ENCODE measurements around the gene POC1B.

Gene POC1B

GRCh38 chr12:89556976-89557375 lies 31.1 kb upstream of the POC1B start:
- Histone ChIP-seq H2AFZ (ENCODE audit: low read length, unreplicated experiment) (no peak overlapping the region), H3K36me3 (ENCODE audit: insufficient read depth, low read length) (no peaks in the 10 kb centered on the region), H3K27me3 (ENCODE audit: insufficient read depth, low read length) (no peaks in the 10 kb centered on the region), H3K4me1 (ENCODE audit: control insufficient read depth, insufficient read depth, low read length, unreplicated experiment) (no peaks in the 10 kb centered on the region), H3K4me3 (ENCODE audit: low read depth, low read length) (no peak overlapping the region), H3K27ac (ENCODE audit: low read depth, low read length) (no peak overlapping the region), H3K79me2 (ENCODE audit: control insufficient read depth, insufficient read depth, low read length, unreplicated experiment) (no peaks in the 10 kb centered on the region)

- H3K4me3 ChIP-seq (ENCODE audit: low read depth, low read length) = no peak overlapping the region
- H3K27ac ChIP-seq (ENCODE audit: low read depth, low read length) = no peak overlapping the region
- H3K27me3 ChIP-seq (ENCODE audit: insufficient read depth, low read length) = no peaks in the 10 kb centered on the region
- H3K79me2 ChIP-seq (ENCODE audit: control insufficient read depth, insufficient read depth, low read length, unreplicated experiment) = no peaks in the 10 kb centered on the region
- no peaks in the 10 kb centered on the region for H3K36me3 ChIP-seq (ENCODE audit: insufficient read depth, low read length)
- no peaks in the 10 kb centered on the region for H3K4me1 ChIP-seq (ENCODE audit: control insufficient read depth, insufficient read depth, low read length, unreplicated experiment)
- no peak overlapping the region for H2AFZ ChIP-seq (ENCODE audit: low read length, unreplicated experiment)
These were observed 26.5 kb upstream of the POC1B start for GRCh38 chr12:89552376-89552775.

GRCh38 chr12:89551747-89552146 lies 25.9 kb upstream of the POC1B start:
- Histone ChIP-seq H3K4me1 (ENCODE audit: control insufficient read depth, insufficient read depth, low read length, unreplicated experiment) (no peaks in the 10 kb centered on the region), H3K27ac (ENCODE audit: low read depth, low read length) (no peak overlapping the region), H3K27me3 (ENCODE audit: insufficient read depth, low read length) (no peaks in the 10 kb centered on the region), H3K79me2 (ENCODE audit: control insufficient read depth, insufficient read depth, low read length, unreplicated experiment) (no peaks in the 10 kb centered on the region), H2AFZ (ENCODE audit: low read length, unreplicated experiment) (no peak overlapping the region), H3K36me3 (ENCODE audit: insufficient read depth, low read length) (no peaks in the 10 kb centered on the region), H3K4me3 (ENCODE audit: low read depth, low read length) (no peak overlapping the region)

- Histone ChIP-seq H3K36me3 (ENCODE audit: insufficient read depth, low read length) (no peaks in the 10 kb centered on the region), H3K27me3 (ENCODE audit: insufficient read depth, low read length) (no peaks in the 10 kb centered on the region), H3K4me3 (ENCODE audit: low read depth, low read length) (no peak overlapping the region), H3K27ac (ENCODE audit: low read depth, low read length) (no peak overlapping the region), H3K79me2 (ENCODE audit: control insufficient read depth, insufficient read depth, low read length, unreplicated experiment) (no peaks in the 10 kb centered on the region), H3K4me1 (ENCODE audit: control insufficient read depth, insufficient read depth, low read length, unreplicated experiment) (no peaks in the 10 kb centered on the region), H2AFZ (ENCODE audit: low read length, unreplicated experiment) (no peak overlapping the region)
These were observed 21.3 kb upstream of the POC1B start for GRCh38 chr12:89547101-89547500.

- Histone ChIP-seq H3K27ac (ENCODE audit: low read depth, low read length) (no peak overlapping the region), H3K4me3 (ENCODE audit: low read depth, low read length) (no peak overlapping the region), H3K79me2 (ENCODE audit: control insufficient read depth, insufficient read depth, low read length, unreplicated experiment) (no peaks in the 10 kb centered on the region), H3K4me1 (ENCODE audit: control insufficient read depth, insufficient read depth, low read length, unreplicated experiment) (no peaks in the 10 kb centered on the region), H2AFZ (ENCODE audit: low read length, unreplicated experiment) (no peak overlapping the region), H3K36me3 (ENCODE audit: insufficient read depth, low read length) (no peaks in the 10 kb centered on the region), H3K27me3 (ENCODE audit: insufficient read depth, low read length) (no peaks in the 10 kb centered on the region)
These were observed 20.3 kb upstream of the POC1B start for GRCh38 chr12:89546151-89546550.

- Histone ChIP-seq H3K4me3 (ENCODE audit: low read depth, low read length) (no peak overlapping the region), H3K79me2 (ENCODE audit: control insufficient read depth, insufficient read depth, low read length, unreplicated experiment) (no peaks in the 10 kb centered on the region), H3K27me3 (ENCODE audit: insufficient read depth, low read length) (no peaks in the 10 kb centered on the region), H3K36me3 (ENCODE audit: insufficient read depth, low read length) (no peaks in the 10 kb centered on the region), H3K27ac (ENCODE audit: low read depth, low read length) (no peak overlapping the region), H2AFZ (ENCODE audit: low read length, unreplicated experiment) (no peak overlapping the region), H3K4me1 (ENCODE audit: control insufficient read depth, insufficient read depth, low read length, unreplicated experiment) (no peaks in the 10 kb centered on the region)
These were observed 18.9 kb upstream of the POC1B start for GRCh38 chr12:89544681-89545184.

- Histone ChIP-seq H3K27ac (ENCODE audit: low read depth, low read length) (no peak overlapping the region), H2AFZ (ENCODE audit: low read length, unreplicated experiment) (no peak overlapping the region), H3K4me1 (ENCODE audit: control insufficient read depth, insufficient read depth, low read length, unreplicated experiment) (no peaks in the 10 kb centered on the region), H3K4me3 (ENCODE audit: low read depth, low read length) (no peak overlapping the region), H3K27me3 (ENCODE audit: insufficient read depth, low read length) (no peaks in the 10 kb centered on the region), H3K79me2 (ENCODE audit: control insufficient read depth, insufficient read depth, low read length, unreplicated experiment) (no peaks in the 10 kb centered on the region), H3K36me3 (ENCODE audit: insufficient read depth, low read length) (no peaks in the 10 kb centered on the region)
These were observed 18.2 kb upstream of the POC1B start for GRCh38 chr12:89544022-89544421.

GRCh38 chr12:89542912-89543592 lies 17.2 kb upstream of the POC1B start:
- Histone ChIP-seq H3K4me1 (ENCODE audit: control insufficient read depth, insufficient read depth, low read length, unreplicated experiment) (no peaks in the 10 kb centered on the region), H3K36me3 (ENCODE audit: insufficient read depth, low read length) (no peaks in the 10 kb centered on the region), H3K27ac (ENCODE audit: low read depth, low read length) (no peak overlapping the region), H3K4me3 (ENCODE audit: low read depth, low read length) (no peak overlapping the region), H3K79me2 (ENCODE audit: control insufficient read depth, insufficient read depth, low read length, unreplicated experiment) (no peaks in the 10 kb centered on the region), H3K27me3 (ENCODE audit: insufficient read depth, low read length) (no peaks in the 10 kb centered on the region), H2AFZ (ENCODE audit: low read length, unreplicated experiment) (no peak overlapping the region)

- Histone ChIP-seq H3K4me3 (ENCODE audit: low read depth, low read length) (no peak overlapping the region), H3K36me3 (ENCODE audit: insufficient read depth, low read length) (no peaks in the 10 kb centered on the region)
These were observed 16.4 kb upstream of the POC1B start for GRCh38 chr12:89542236-89542635.

GRCh38 chr12:89540586-89540985 lies 14.7 kb upstream of the POC1B start:
- H3K4me3 ChIP-seq (ENCODE audit: low read depth, low read length) = no peak overlapping the region
- H3K27ac ChIP-seq (ENCODE audit: low read depth, low read length) = no peak overlapping the region
- no peaks in the 10 kb centered on the region for H3K79me2 ChIP-seq (ENCODE audit: control insufficient read depth, insufficient read depth, low read length, unreplicated experiment)
- no peak overlapping the region for H2AFZ ChIP-seq (ENCODE audit: low read length, unreplicated experiment)
- no peaks in the 10 kb centered on the region for H3K4me1 ChIP-seq (ENCODE audit: control insufficient read depth, insufficient read depth, low read length, unreplicated experiment)
- H3K27me3 ChIP-seq (ENCODE audit: insufficient read depth, low read length) = no peaks in the 10 kb centered on the region
- no peaks in the 10 kb centered on the region for H3K36me3 ChIP-seq (ENCODE audit: insufficient read depth, low read length)

More at GRCh38 chr12:89542236-89542635, 16.4 kb upstream of the POC1B start:
- Histone ChIP-seq H3K27ac (ENCODE audit: low read depth, low read length) (no peak overlapping the region), H3K27me3 (ENCODE audit: insufficient read depth, low read length) (no peaks in the 10 kb centered on the region), H3K79me2 (ENCODE audit: control insufficient read depth, insufficient read depth, low read length, unreplicated experiment) (no peaks in the 10 kb centered on the region), H3K4me1 (ENCODE audit: control insufficient read depth, insufficient read depth, low read length, unreplicated experiment) (no peaks in the 10 kb centered on the region), H2AFZ (ENCODE audit: low read length, unreplicated experiment) (no peak overlapping the region)

- no peaks in the 10 kb centered on the region for H3K4me1 ChIP-seq (ENCODE audit: control insufficient read depth, insufficient read depth, low read length, unreplicated experiment)
- no peak overlapping the region for H3K4me3 ChIP-seq (ENCODE audit: low read depth, low read length)
- H3K27me3 ChIP-seq (ENCODE audit: insufficient read depth, low read length) = no peaks in the 10 kb centered on the region
- no peaks in the 10 kb centered on the region for H3K79me2 ChIP-seq (ENCODE audit: control insufficient read depth, insufficient read depth, low read length, unreplicated experiment)
- no peak overlapping the region for H3K27ac ChIP-seq (ENCODE audit: low read depth, low read length)
- no peaks in the 10 kb centered on the region for H3K36me3 ChIP-seq (ENCODE audit: insufficient read depth, low read length)
- H2AFZ ChIP-seq (ENCODE audit: low read length, unreplicated experiment) = no peak overlapping the region
These were observed 13.8 kb upstream of the POC1B start for GRCh38 chr12:89539426-89540223.

All from ACC112 (cell line).